ENCODE results near the gene MZT1.

Gene MZT1

GRCh38 chr13:72678312-72678711 is 49.1 kb downstream of the MZT1 start:
- DNase-seq: no peak

- DNase-seq: no peak
Measured at GRCh38 chr13:72677431-72677830, 50.0 kb downstream of the MZT1 start.

GRCh38 chr13:72666391-72666790 is 61.0 kb downstream of the MZT1 start:
- DNase-seq: no peak

- no peak for DNase-seq
Measured at GRCh38 chr13:72662548-72662947, 64.9 kb downstream of the MZT1 start.

All from CD4-positive, alpha-beta T cell treated with Interleukin-1 beta for 1 hour (primary cell).